ENCODE data around the gene TARDBP.

DNA sequence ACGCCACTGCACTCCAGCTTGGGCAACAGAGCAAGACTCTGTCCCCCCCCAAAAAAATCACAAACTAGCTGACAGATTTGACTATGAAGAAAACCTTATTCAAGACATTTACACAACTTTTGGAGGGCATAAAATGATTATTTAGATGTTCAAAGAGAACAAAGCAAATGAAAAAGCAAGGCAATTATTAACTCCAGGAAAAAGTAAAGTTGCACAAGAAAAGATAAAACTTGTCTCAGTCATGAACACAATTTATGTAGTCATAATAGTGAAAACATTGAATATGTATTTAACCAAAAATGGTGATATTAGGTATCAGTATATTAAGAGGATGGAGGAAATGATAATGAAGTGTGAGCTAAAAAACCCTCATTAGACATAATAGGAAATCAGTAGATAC, 11.9 kb upstream of the TARDBP start:
- TF ChIP-seq EHMT2 (IDR thresholded peaks at IDR 0.05): no peak
- TF ChIP-seq, protein P1, sequence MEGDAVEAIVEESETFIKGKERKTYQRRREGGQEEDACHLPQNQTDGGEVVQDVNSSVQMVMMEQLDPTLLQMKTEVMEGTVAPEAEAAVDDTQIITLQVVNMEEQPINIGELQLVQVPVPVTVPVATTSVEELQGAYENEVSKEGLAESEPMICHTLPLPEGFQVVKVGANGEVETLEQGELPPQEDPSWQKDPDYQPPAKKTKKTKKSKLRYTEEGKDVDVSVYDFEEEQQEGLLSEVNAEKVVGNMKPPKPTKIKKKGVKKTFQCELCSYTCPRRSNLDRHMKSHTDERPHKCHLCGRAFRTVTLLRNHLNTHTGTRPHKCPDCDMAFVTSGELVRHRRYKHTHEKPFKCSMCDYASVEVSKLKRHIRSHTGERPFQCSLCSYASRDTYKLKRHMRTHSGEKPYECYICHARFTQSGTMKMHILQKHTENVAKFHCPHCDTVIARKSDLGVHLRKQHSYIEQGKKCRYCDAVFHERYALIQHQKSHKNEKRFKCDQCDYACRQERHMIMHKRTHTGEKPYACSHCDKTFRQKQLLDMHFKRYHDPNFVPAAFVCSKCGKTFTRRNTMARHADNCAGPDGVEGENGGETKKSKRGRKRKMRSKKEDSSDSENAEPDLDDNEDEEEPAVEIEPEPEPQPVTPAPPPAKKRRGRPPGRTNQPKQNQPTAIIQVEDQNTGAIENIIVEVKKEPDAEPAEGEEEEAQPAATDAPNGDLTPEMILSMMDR (IDR thresholded peaks at IDR 0.05 in 2 of 3, conservative IDR thresholded peaks at IDR 0.05 in 1 of 3; ENCODE audit: insufficient read depth in 2 of 3, low read depth in 1 of 3, low read length in 3 of 3): no peak

All from K562 (cell line).